Astrocyte (in vitro differentiated cells and primary cell): ENCODE data around the gene BLOC1S3. TPM values are rescaled to one million over a fixed set of nuclear protein-coding genes. Genes with fewer than 3 reads are reported as not detected.

ENCODE experiments used
- DNase-seq: peaks from one replicate; pipeline ENCODE4 v3.0.0-alpha.2; 2010; ENCODE audit warnings: low read depth
- FAIRE-seq: peaks from 2 replicates; lab custom pipeline; 2011; peaks lifted over from hg19 to GRCh38; lab: Jason Lieb, UNC
- H2AFZ ChIP-seq: 2 replicates; pipeline ENCODE4 v1.6.0; 2012; ENCODE audit warnings: low read depth, low read length, inconsistent platforms
- H3K27ac ChIP-seq: 2 replicates; pipeline ENCODE4 v1.5.1; 2011; ENCODE audit warnings: low read depth, low read length, inconsistent platforms
- H3K27me3 ChIP-seq: 2 replicates; pipeline ENCODE4 v1.6.0; 2011; ENCODE audit warnings: low read length, inconsistent platforms; ENCODE audit not compliant: insufficient read depth
- H3K36me3 ChIP-seq: 2 replicates; pipeline ENCODE4 v1.5.1; 2011; ENCODE audit warnings: low read length, inconsistent platforms; ENCODE audit not compliant: insufficient read depth
- H3K4me1 ChIP-seq: 2 replicates; pipeline ENCODE4 v1.5.1; 2011; ENCODE audit warnings: low read length, inconsistent platforms; ENCODE audit not compliant: insufficient read depth
- H3K4me2 ChIP-seq: 2 replicates; pipeline ENCODE4 v1.6.0; 2012; ENCODE audit warnings: low read length, inconsistent platforms
- H3K4me3 ChIP-seq: 2 replicates; pipeline ENCODE4 v1.5.1; 2011; ENCODE audit warnings: low read depth, mild to moderate bottlenecking, low read length, inconsistent platforms; ENCODE audit not compliant: insufficient read depth
- H3K79me2 ChIP-seq: 2 replicates; pipeline ENCODE4 v1.6.0; 2012; ENCODE audit warnings: mild to moderate bottlenecking, low read length, inconsistent platforms; ENCODE audit not compliant: insufficient read depth
- H3K9ac ChIP-seq: 2 replicates; pipeline ENCODE4 v1.6.0; 2012; ENCODE audit warnings: mild to moderate bottlenecking, low read length, inconsistent platforms
- H3K9me3 ChIP-seq: 2 replicates; pipeline ENCODE4 v1.5.1; 2012; ENCODE audit warnings: low read depth, mild to moderate bottlenecking, low read length, inconsistent platforms; ENCODE audit not compliant: insufficient read depth
- H4K20me1 ChIP-seq: 2 replicates; pipeline ENCODE4 v1.6.0; 2012; ENCODE audit warnings: low read length, inconsistent platforms; ENCODE audit not compliant: insufficient read depth
- H3K27ac Mint-ChIP-seq: one replicate; pipeline ENCODE4 v1.8.0; 2021; ENCODE audit warnings: mild to moderate bottlenecking, mixed read lengths; ENCODE audit not compliant: unreplicated experiment
- H3K27me3 Mint-ChIP-seq: one replicate; pipeline ENCODE4 v1.8.0; 2021; ENCODE audit warnings: low read depth, mixed read lengths; ENCODE audit not compliant: unreplicated experiment
- H3K36me3 Mint-ChIP-seq: one replicate; pipeline ENCODE4 v1.8.0; 2021; ENCODE audit warnings: low read depth, mixed read lengths; ENCODE audit not compliant: unreplicated experiment
- H3K4me1 Mint-ChIP-seq: one replicate; pipeline ENCODE4 v1.8.0; 2021; ENCODE audit warnings: low read depth, mixed read lengths; ENCODE audit not compliant: unreplicated experiment
- H3K4me3 Mint-ChIP-seq: one replicate; pipeline ENCODE4 v1.8.0; 2021; ENCODE audit warnings: mild to moderate bottlenecking, moderate library complexity, mixed read lengths; ENCODE audit not compliant: unreplicated experiment
- H3K9me3 Mint-ChIP-seq: one replicate; pipeline ENCODE4 v1.8.0; 2021; ENCODE audit warnings: mild to moderate bottlenecking, mixed read lengths; ENCODE audit not compliant: unreplicated experiment
- CTCF ChIP-seq: IDR thresholded peaks from 2 replicates; pipeline ENCODE4 v1.5.1; 2011; ENCODE audit warnings: low read depth, mild to moderate bottlenecking, inconsistent platforms, low read length, moderate library complexity; ENCODE audit not compliant: insufficient read depth
- EZH2 ChIP-seq: IDR thresholded peaks from 2 replicates; pipeline ENCODE4 v1.6.1; 2012; ENCODE audit warnings: mild to moderate bottlenecking, low read length, inconsistent platforms; ENCODE audit not compliant: insufficient read depth
- total RNA-seq: library from RNA; stranded (reverse); gene quantifications from 2 replicates; pipeline ENCODE4 v1.2.1, GENCODE V29; 2021

The BLOC1S3 gene
- total RNA-seq, 1 donor from 2014 or later: 14.5 TPM

DNA sequence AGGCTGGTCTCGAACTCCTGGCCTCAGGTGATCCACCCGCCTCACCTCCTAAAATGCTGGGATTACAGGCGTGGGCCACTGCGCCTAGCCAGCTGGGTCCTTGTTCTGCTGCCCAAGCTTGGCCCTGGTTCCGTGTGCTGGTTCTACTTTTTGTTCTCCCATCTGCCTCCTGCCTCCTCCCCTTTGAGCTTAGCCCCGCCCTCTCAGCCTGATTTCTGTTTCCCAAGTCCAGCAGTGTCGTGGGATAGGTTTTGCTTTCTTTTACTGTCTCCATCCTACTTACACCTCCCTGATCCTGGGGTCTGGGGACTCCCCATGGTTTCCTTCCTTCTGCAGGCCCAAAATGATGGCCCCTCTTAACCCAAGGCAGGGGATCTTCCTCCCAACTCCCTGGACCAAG is 2.4 kb downstream of the BLOC1S3 start:
- FAIRE-seq (no peak), DNase-seq (no peak)
- peak overlapping the region; percentile 87 for H3K4me3 Mint-ChIP-seq
- Histone ChIP-seq H3K27ac (no peak overlapping the region), H3K27me3 (no peaks in the 10 kb centered on the region), H3K9me3 (no peaks in the 10 kb centered on the region), H3K4me2 (no peak overlapping the region), H3K79me2 (peaks cover 19% of the 10 kb centered on the region), H4K20me1 (peaks cover 24% of the 10 kb centered on the region), H3K4me3 (no peak overlapping the region), H3K36me3 (no peaks in the 10 kb centered on the region), H3K4me1 (peaks cover 14% of the 10 kb centered on the region), H3K9ac (peak overlapping the region; percentile 3), H2AFZ (no peak overlapping the region)
- peaks cover 8% of the 10 kb centered on the region for H3K4me1 Mint-ChIP-seq
- H3K27me3 Mint-ChIP-seq: peaks cover 4% of the 10 kb centered on the region
- H3K36me3 Mint-ChIP-seq: peaks cover 5% of the 10 kb centered on the region
- H3K9me3 Mint-ChIP-seq: no peaks in the 10 kb centered on the region
- H3K27ac Mint-ChIP-seq: no peak overlapping the region
- no peak for TF ChIP-seq EZH2
- no peak for TF ChIP-seq CTCF

DNA sequence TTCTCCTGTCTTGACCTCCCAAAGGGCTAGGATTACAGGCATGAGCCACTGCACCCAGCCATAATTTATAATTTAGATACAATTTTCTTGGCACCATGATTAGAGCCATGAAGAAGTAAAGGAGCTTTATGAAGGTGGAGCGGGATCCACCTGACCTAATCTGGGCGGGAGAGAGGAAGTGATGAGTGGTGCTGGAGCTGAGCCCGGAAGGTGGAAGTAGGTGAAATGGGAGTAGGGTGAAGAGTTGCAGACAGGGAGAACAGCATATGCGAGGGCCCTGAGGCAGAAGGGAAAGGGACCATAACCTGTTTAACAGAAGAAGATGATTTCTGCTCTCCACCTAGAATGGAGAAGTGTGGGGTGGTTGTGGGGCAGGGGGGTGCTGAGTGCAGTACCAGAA is 4.2 kb downstream of the BLOC1S3 start:
- Mint-ChIP-seq H3K27ac (peak overlapping the region; percentile 34), H3K4me3 (no peak overlapping the region), H3K4me1 (peaks cover 6% of the 10 kb centered on the region), H3K9me3 (no peaks in the 10 kb centered on the region), H3K27me3 (peaks cover 4% of the 10 kb centered on the region), H3K36me3 (peaks cover 5% of the 10 kb centered on the region)
- no peaks in the 10 kb centered on the region for H3K27me3 ChIP-seq
- H3K79me2 ChIP-seq: peaks cover 19% of the 10 kb centered on the region
- no peaks in the 10 kb centered on the region for H3K9me3 ChIP-seq
- H2AFZ ChIP-seq: no peak overlapping the region
- no peak overlapping the region for H3K4me2 ChIP-seq
- FAIRE-seq: no peak
- H3K36me3 ChIP-seq: no peaks in the 10 kb centered on the region
- peaks cover 9% of the 10 kb centered on the region for H3K4me1 ChIP-seq
- peaks cover 24% of the 10 kb centered on the region for H4K20me1 ChIP-seq
- no peak overlapping the region for H3K27ac ChIP-seq
- H3K4me3 ChIP-seq: no peak overlapping the region
- TF ChIP-seq CTCF (no peak), EZH2 (no peak)
- no peak overlapping the region for H3K9ac ChIP-seq
- no peak for DNase-seq

GRCh38 chr19:45184115-45184514 is 5.5 kb downstream of the BLOC1S3 start:
- Histone ChIP-seq H3K27me3 (no peaks in the 10 kb centered on the region), H3K4me3 (no peak overlapping the region), H3K27ac (no peak overlapping the region), H3K4me2 (no peak overlapping the region), H3K9me3 (no peaks in the 10 kb centered on the region), H3K4me1 (peaks cover 9% of the 10 kb centered on the region), H3K9ac (no peak overlapping the region), H4K20me1 (peaks cover 24% of the 10 kb centered on the region), H3K79me2 (peaks cover 19% of the 10 kb centered on the region), H2AFZ (no peak overlapping the region), H3K36me3 (no peaks in the 10 kb centered on the region)
- no peak overlapping the region for H3K4me3 Mint-ChIP-seq
- H3K36me3 Mint-ChIP-seq: peaks cover 4% of the 10 kb centered on the region
- no peaks in the 10 kb centered on the region for H3K9me3 Mint-ChIP-seq
- H3K4me1 Mint-ChIP-seq: peaks cover 5% of the 10 kb centered on the region
- peaks cover 4% of the 10 kb centered on the region for H3K27me3 Mint-ChIP-seq
- TF ChIP-seq EZH2 (no peak), CTCF (no peak)
- DNase-seq (no peak), FAIRE-seq (no peak)
- H3K27ac Mint-ChIP-seq: no peak overlapping the region
